Endometrium (tissue), 2 donors: Measurements from ENCODE around the gene EIF2B2.

Experiments used
- FAIRE-seq: peaks from 2 replicates; lab custom pipeline; 2012; peaks lifted over from hg19 to GRCh38; lab: Jason Lieb, UNC
- donor health status: control.
- donor health status: control.

EIF2B2 gene

GRCh38 chr14:75044752-75045151 lies 42.0 kb downstream of the EIF2B2 start:
- no peak for FAIRE-seq

- no peak for FAIRE-seq
Measured at GRCh38 chr14:75046275-75046674, 43.6 kb downstream of the EIF2B2 start.

GRCh38 chr14:75046899-75047298 lies 44.2 kb downstream of the EIF2B2 start:
- no peak for FAIRE-seq

GRCh38 chr14:75047506-75047905 lies 44.8 kb downstream of the EIF2B2 start:
- no peak for FAIRE-seq

- no peak for FAIRE-seq
Measured at GRCh38 chr14:75048101-75048500, 45.4 kb downstream of the EIF2B2 start.

GRCh38 chr14:75049136-75049535 lies 46.4 kb downstream of the EIF2B2 start:
- no peak for FAIRE-seq

- peak; percentile 37 for FAIRE-seq
Measured at GRCh38 chr14:75049731-75050201, 47.0 kb downstream of the EIF2B2 start.

- FAIRE-seq, result no peak
Measured at GRCh38 chr14:75050852-75051555, 48.3 kb downstream of the EIF2B2 start, which contains the start of gene MLH3. Gene MLH3, minus strand, starts transcription at chr14:75051467. Its CDS starts 1,812 bp downstream, at chr14:75049655.

- FAIRE-seq, result peak; percentile 37
Measured at GRCh38 chr14:75051556-75051899, 48.8 kb downstream of the EIF2B2 start.

GRCh38 chr14:75053396-75054291 lies 50.9 kb downstream of the EIF2B2 start:
- no peak for FAIRE-seq

GRCh38 chr14:75054421-75054820 lies 51.7 kb downstream of the EIF2B2 start:
- FAIRE-seq, result no peak

- FAIRE-seq, result peak; percentile 95
Measured at GRCh38 chr14:75059642-75060041, 56.9 kb downstream of the EIF2B2 start.

- FAIRE-seq, result no peak
Measured at GRCh38 chr14:75060420-75060819, 57.7 kb downstream of the EIF2B2 start.
